K562 (cell line): ENCODE results near the gene ZNF829. TPM values are rescaled to one million over a fixed set of nuclear protein-coding genes. Genes with fewer than 3 reads are reported as not detected.

Experiments
- ATAC-seq: fragments of 200-7000 bp; cut with Tn5 transposase; 3 replicates; pipeline ENCODE4 v1.9.1; 2020; ENCODE audit warnings: moderate library complexity
- BruUV-seq: library from RNA; stranded (reverse); fragments of 400-500 nt; replicated peaks from 2 replicates; lab custom pipeline; 2021; lab: Mats Ljungman, UMichigan
- CTCF ChIA-PET: fragments of 300-600 bp; formaldehyde crosslinking; extraction: SDS; loops from one replicate; lab custom pipeline; 2021; ENCODE audit warnings: low intra/inter-chr PET ratio; lab: Yijun Ruan, JAX
- POLR2A ChIA-PET: fragments of 300-600, 350-650 bp; sonication (Branson Sonifier 250); formaldehyde crosslinking; extraction: SDS; loops from one replicate; lab custom pipeline; 2021; ENCODE audit warnings: antibody characterized with exemption, inconsistent platforms; lab: Yijun Ruan, JAX
- DNase-seq, 4 experiments: peaks; one replicate each; pipeline versions ENCODE4 v3.0.0 to v3.0.0-alpha.2; 2011 to 2018; ENCODE audit warnings: low spot score in 3 of 4, mixed read lengths in 3 of 4; ENCODE audit errors: extremely low read depth in 1 of 4
- FAIRE-seq: peaks from 2 replicates; lab custom pipeline; 2011; peaks lifted over from hg19 to GRCh38; lab: Jason Lieb, UNC
- H2AFZ ChIP-seq: 2 replicates; pipeline ENCODE4 v1.6.0; 2011; ENCODE audit warnings: low read depth, low read length, control low read depth, inconsistent platforms
- H3K27ac ChIP-seq: fragments of 200-600 bp; 3 replicates; pipeline ENCODE4 v1.8.0; 2011; ENCODE audit warnings: low read depth, mild to moderate bottlenecking, control low read depth, inconsistent platforms, low read length, moderate library complexity, mixed read lengths; ENCODE audit errors: extremely low read depth
- H3K27me3 ChIP-seq, 2 experiments: fragments of 300-600 bp in 1 of 2; 2 replicates in 1 of 2; 3 replicates in 1 of 2; pipeline versions ENCODE4 v1.6.0 to v1.8.0; 2011; ENCODE audit warnings: inconsistent platforms in 2 of 2, low read length in 2 of 2, mild to moderate bottlenecking in 1 of 2, mixed read lengths in 1 of 2, moderate library complexity in 1 of 2; ENCODE audit not compliant: control insufficient read depth in 2 of 2, insufficient read depth in 2 of 2
- H3K36me3 ChIP-seq: fragments of 300-600 bp; 3 replicates; pipeline ENCODE4 v1.8.0; 2011; ENCODE audit warnings: mild to moderate bottlenecking, low read length, inconsistent platforms; ENCODE audit not compliant: control insufficient read depth, insufficient read depth
- H3K4me1 ChIP-seq, 2 experiments: fragments of 200-600 bp in 1 of 2; replicated peaks in 1 of 2; 2 replicates in 1 of 2; 3 replicates in 1 of 2; pipeline versions ENCODE4 v1.5.1 to v1.8.0; 2011; ENCODE audit warnings: inconsistent platforms in 2 of 2, low read length in 2 of 2, mild to moderate bottlenecking in 1 of 2, mixed read lengths in 1 of 2, moderate library complexity in 1 of 2; ENCODE audit not compliant: control insufficient read depth in 2 of 2, insufficient read depth in 2 of 2
- H3K4me2 ChIP-seq: 2 replicates; pipeline ENCODE4 v1.6.1; 2011; ENCODE audit warnings: low read length, control low read depth, inconsistent platforms, mixed read lengths; ENCODE audit not compliant: insufficient read depth
- H3K4me3 ChIP-seq: fragments of 200-600 bp; sonication (generic), shearing (Covaris generic); 2 replicates; pipeline ENCODE4 v1.5.1; 2016; ENCODE audit warnings: control low read depth, inconsistent platforms
- H3K79me2 ChIP-seq: fragments of 200-600 bp; 3 replicates; pipeline ENCODE4 v1.8.0; 2011; ENCODE audit warnings: low read length, inconsistent platforms; ENCODE audit not compliant: control insufficient read depth, insufficient read depth
- H3K9ac ChIP-seq, 2 experiments: 2 replicates each; pipeline versions ENCODE4 v1.6.0 to v1.6.1; 2011; ENCODE audit warnings: low read depth in 2 of 2, low read length in 2 of 2, control low read depth in 1 of 2, inconsistent platforms in 1 of 2, mild to moderate bottlenecking in 1 of 2, mixed read lengths in 1 of 2; ENCODE audit not compliant: insufficient read depth in 1 of 2
- H3K9me1 ChIP-seq: one replicate; pipeline ENCODE4 v1.6.0; 2011; ENCODE audit warnings: inconsistent platforms, mild to moderate bottlenecking, low read length, moderate library complexity; ENCODE audit not compliant: control insufficient read depth, insufficient read depth
- H3K9me3 ChIP-seq: replicated peaks from 2 replicates; pipeline ENCODE4 v1.5.1; 2011; ENCODE audit warnings: low read depth, low read length, inconsistent platforms; ENCODE audit not compliant: control insufficient read depth, insufficient read depth
- H4K20me1 ChIP-seq: replicated peaks from 2 replicates; pipeline ENCODE4 v1.6.1; 2011; ENCODE audit warnings: low read length, inconsistent platforms, mixed read lengths; ENCODE audit not compliant: control insufficient read depth, insufficient read depth
- CBFA2T3 ChIP-seq: fragments of 450-650 bp; IDR thresholded peaks from 2 replicates; pipeline ENCODE4 v1.6.1; 2017
- CC2D1A ChIP-seq: fragments of 450-650 bp; IDR thresholded peaks from 2 replicates; pipeline ENCODE4 v1.6.1; 2017; ENCODE audit warnings: mild to moderate bottlenecking
- EGR1 ChIP-seq: fragments of 450-650 bp; conservative IDR thresholded peaks from 2 replicates; pipeline ENCODE4 v1.6.1; 2017; ENCODE audit warnings: mild to moderate bottlenecking
- EHMT2 ChIP-seq: fragments of 450-650 bp; IDR thresholded peaks from 2 replicates; pipeline ENCODE4 v1.6.1; 2018; ENCODE audit warnings: antibody characterized with exemption
- ELF1 ChIP-seq: fragments of 200-800 bp; sonication (Bioruptor generic); IDR thresholded peaks from 2 replicates; pipeline ENCODE4 v1.6.1; 2016; ENCODE audit warnings: missing genetic modification characterization, missing compliant biosample characterization
- KAT8 ChIP-seq: fragments of 450-650 bp; IDR thresholded peaks from 2 replicates; pipeline ENCODE4 v1.6.1; 2016; ENCODE audit warnings: low read depth, mild to moderate bottlenecking
- MAFF ChIP-seq: IDR thresholded peaks from 2 replicates; pipeline ENCODE4 v1.6.1; 2012; ENCODE audit warnings: low read length, improper control_type of control experiment
- MEF2D ChIP-seq: conservative IDR thresholded peaks from 2 replicates; pipeline ENCODE4 v1.6.1; 2016; ENCODE audit warnings: low read depth, missing genetic modification characterization, missing compliant biosample characterization
- PHF8 ChIP-seq: fragments of 200-600 bp; sonication (generic); IDR thresholded peaks from 2 replicates; pipeline ENCODE4 v1.6.1; 2012; ENCODE audit warnings: mixed run types, mild to moderate bottlenecking, inconsistent platforms, low read length, moderate library complexity, borderline replicate concordance
- SAFB ChIP-seq: fragments of 200-400 bp; formaldehyde crosslinking; IDR thresholded peaks from 2 replicates; pipeline ENCODE4 v1.6.1; 2017; ENCODE audit warnings: low read depth, low read length, borderline replicate concordance
- TCF7L2 ChIP-seq: fragments of 150-350 bp; IDR thresholded peaks from 2 replicates; pipeline ENCODE4 v1.6.1; 2016; ENCODE audit warnings: low read depth, mild to moderate bottlenecking, low read length, moderate library complexity
- ZNF212 ChIP-seq: fragments of 450-650 bp; formaldehyde crosslinking; IDR thresholded peaks from 2 replicates; pipeline ENCODE4 v1.4.0; 2020; ENCODE audit warnings: mild to moderate bottlenecking
- ZNF217 ChIP-seq: sonication (generic); formaldehyde crosslinking; IDR thresholded peaks from 2 replicates; pipeline ENCODE4 v1.8.0; 2022; ENCODE audit warnings: mild to moderate bottlenecking, missing genetic modification reagents
- ZNF407 ChIP-seq: fragments of 450-650 bp; IDR thresholded peaks from 2 replicates; pipeline ENCODE4 v1.6.1; 2016; ENCODE audit warnings: low read depth
- ZNF41 ChIP-seq: fragments of 250-450 bp; sonication (Bioruptor Pico); conservative IDR thresholded peaks from 2 replicates; pipeline ENCODE4 v1.4.0; 2020; ENCODE audit warnings: mild to moderate bottlenecking
- whole genome bisulfite sequencing: fragments of 100-300 bp; shearing (Covaris generic); methylation state at CpG from one replicate; pipeline ENCODE4 v1.1.6; 2016; ENCODE audit warnings: low coverage, mixed read lengths; ENCODE audit not compliant: insufficient coverage; ENCODE audit errors: missing lambda C conversion rate; 5-methylcytosine and 5-hydroxymethylcytosine counted together
- in situ Hi-C: fragments of 300-500 bp; cut with MboI; formaldehyde crosslinking; loops from 4 replicates; pipeline ENCODE4 v1.15.0; 2018; ENCODE audit warnings: inconsistent platforms, mixed read lengths
- intact Hi-C: fragments of 100-400 bp; cut with micrococcal nuclease; formaldehyde crosslinking; loops from 2 replicates; pipeline ENCODE4 v1.14.2; 2022
- polyA plus RNA-seq, 8 experiments: library from polyadenylated mRNA; depleted of rRNA in 4 of 8; stranded (reverse) in 5 of 8; unstranded in 3 of 8; fragments of >200 nt; fragmentation: Nextera tagmentation in 2 of 8; fragmentation: Illumina TruSeq in 1 of 8; extraction: Ambion mirVana in 2 of 8; extraction: Trizol in 1 of 8; gene quantifications; 2 replicates each; pipeline versions ENCODE4 v1.2.1 to v1.2.3, GENCODE V29; 2011 to 2014; ENCODE audit warnings: inconsistent platforms in 1 of 8, missing spikeins in 1 of 8
- total RNA-seq, 7 experiments: library from RNA; depleted of rRNA in 6 of 7; stranded (reverse); fragments of >200 nt in 6 of 7; fragmentation: Illumina TruSeq in 2 of 7; extraction: Trizol in 2 of 7; gene quantifications; 2 replicates each; pipeline versions ENCODE4 v1.2.1 to v1.2.3, GENCODE V29; 2011 to 2021; ENCODE audit warnings: low replicate concordance in 1 of 7
- TF ChIP-seq, protein P1 (sequence below): sonication (generic); formaldehyde crosslinking; IDR thresholded peaks from 2 replicates; pipeline ENCODE4 v1.8.1; 2023; ENCODE audit warnings: mild to moderate bottlenecking, missing genetic modification reagents, moderate library complexity

Gene ZNF829
- total and polyA plus RNA-seq, 9 of the 15 experiments (the other 6 are each of a cell fraction or from before 2014, with no cell fraction given) = 0.02 to 0.14 (median 0.06) TPM; not detected in 1

- Histone ChIP-seq H3K9ac (no peak overlapping the region), H3K27ac (no peak overlapping the region)
- CTCF ChIA-PET = no interaction called here
Observed at GRCh38 chr19:36916991-36917390, 900 bp upstream of the ZNF829 start.

More at GRCh38 chr19:36916991-36917390, 900 bp upstream of the ZNF829 start:
- 2% methylated on average over 7 of the region's 7 CpGs for WGBS
- no peak overlapping the region for H2AFZ ChIP-seq
- no peaks in the 10 kb centered on the region for H3K36me3 ChIP-seq
- no peak for DNase-seq
- H3K9me1 ChIP-seq = no peaks in the 10 kb centered on the region
- no peaks in the 10 kb centered on the region; a peak in 1 of 5 replicates for H3K4me1 ChIP-seq
- no peaks in the 10 kb centered on the region for H3K27me3 ChIP-seq
- no peak overlapping the region for H3K4me2 ChIP-seq
- intact Hi-C loops = no loop called here
- TF ChIP-seq KAT8 = no peak
- no peak for TF ChIP-seq ZNF407
- TF ChIP-seq MAFF = no peak
- no peak for TF ChIP-seq TCF7L2
- TF ChIP-seq CC2D1A = no peak
- TF ChIP-seq, protein P1, sequence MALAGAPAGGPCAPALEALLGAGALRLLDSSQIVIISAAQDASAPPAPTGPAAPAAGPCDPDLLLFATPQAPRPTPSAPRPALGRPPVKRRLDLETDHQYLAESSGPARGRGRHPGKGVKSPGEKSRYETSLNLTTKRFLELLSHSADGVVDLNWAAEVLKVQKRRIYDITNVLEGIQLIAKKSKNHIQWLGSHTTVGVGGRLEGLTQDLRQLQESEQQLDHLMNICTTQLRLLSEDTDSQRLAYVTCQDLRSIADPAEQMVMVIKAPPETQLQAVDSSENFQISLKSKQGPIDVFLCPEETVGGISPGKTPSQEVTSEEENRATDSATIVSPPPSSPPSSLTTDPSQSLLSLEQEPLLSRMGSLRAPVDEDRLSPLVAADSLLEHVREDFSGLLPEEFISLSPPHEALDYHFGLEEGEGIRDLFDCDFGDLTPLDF (CRISPR knock-in tag) = no peak
- TF ChIP-seq SAFB = no peak
- no peak for TF ChIP-seq CBFA2T3
- TF ChIP-seq ELF1 (tag) = no peak
- no peak for TF ChIP-seq EHMT2
- TF ChIP-seq ZNF217 (CRISPR knock-in tag) = no peak
- TF ChIP-seq ZNF212 (CRISPR knock-in tag) = no peak
- no peak for TF ChIP-seq MEF2D (tag)
- TF ChIP-seq PHF8 = no peak
- TF ChIP-seq ZNF41 (CRISPR knock-in tag) = no peak
- no peak for TF ChIP-seq EGR1
- TF ChIP-seq, all 486 proteins: peak for 0
- ATAC-seq = no peak
- Histone ChIP-seq H3K9me3 (peaks cover 3% of the 10 kb centered on the region; the same call in 1 of the 2 replicates), H3K79me2 (no peaks in the 10 kb centered on the region), H3K4me3 (no peak overlapping the region), H4K20me1 (no peaks in the 10 kb centered on the region)
- no TSS peak for BruUV-seq
- POLR2A ChIA-PET = no interaction called here
- no peak for FAIRE-seq
- in situ Hi-C loops = no loop called here
